GM21786 (cell line): ENCODE data around the gene RRAD.
"Not testable (repeated sequence)": the region's sequence is repeated elsewhere in the genome, so short reads cannot be mapped to it uniquely, and the experiment has no call there.

Experiments used
- ATAC-seq: cut with Tn5 transposase; IDR thresholded peaks from one replicate; pipeline ENCODE4 v1.9.1; 2021; ENCODE audit not compliant: unreplicated experiment

Gene RRAD

DNA sequence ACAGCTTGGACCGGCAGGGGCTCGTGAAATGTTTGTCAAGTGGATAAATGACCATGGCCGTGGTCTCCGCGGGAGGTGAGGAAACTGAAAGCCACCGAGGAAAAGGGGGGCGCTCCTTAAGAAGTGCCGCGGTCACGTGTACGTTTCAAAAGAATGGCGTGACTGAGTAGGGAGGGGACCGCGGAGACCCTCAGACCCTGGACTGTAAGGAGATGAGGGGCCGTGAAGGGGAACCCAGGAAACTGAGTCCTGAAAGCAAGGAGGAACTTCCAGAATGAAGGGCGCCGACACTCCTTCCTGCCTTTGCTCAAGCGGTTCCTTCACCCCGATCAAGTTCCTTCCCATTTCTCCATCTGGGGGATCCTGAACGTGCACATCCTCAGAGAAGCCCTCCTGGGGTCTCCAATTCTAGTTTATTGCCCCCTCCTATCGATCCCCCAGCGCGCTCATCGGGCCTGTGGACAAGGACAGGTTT is 9.5 kb upstream of the RRAD start:
- not testable (repeated sequence) for ATAC-seq

DNA sequence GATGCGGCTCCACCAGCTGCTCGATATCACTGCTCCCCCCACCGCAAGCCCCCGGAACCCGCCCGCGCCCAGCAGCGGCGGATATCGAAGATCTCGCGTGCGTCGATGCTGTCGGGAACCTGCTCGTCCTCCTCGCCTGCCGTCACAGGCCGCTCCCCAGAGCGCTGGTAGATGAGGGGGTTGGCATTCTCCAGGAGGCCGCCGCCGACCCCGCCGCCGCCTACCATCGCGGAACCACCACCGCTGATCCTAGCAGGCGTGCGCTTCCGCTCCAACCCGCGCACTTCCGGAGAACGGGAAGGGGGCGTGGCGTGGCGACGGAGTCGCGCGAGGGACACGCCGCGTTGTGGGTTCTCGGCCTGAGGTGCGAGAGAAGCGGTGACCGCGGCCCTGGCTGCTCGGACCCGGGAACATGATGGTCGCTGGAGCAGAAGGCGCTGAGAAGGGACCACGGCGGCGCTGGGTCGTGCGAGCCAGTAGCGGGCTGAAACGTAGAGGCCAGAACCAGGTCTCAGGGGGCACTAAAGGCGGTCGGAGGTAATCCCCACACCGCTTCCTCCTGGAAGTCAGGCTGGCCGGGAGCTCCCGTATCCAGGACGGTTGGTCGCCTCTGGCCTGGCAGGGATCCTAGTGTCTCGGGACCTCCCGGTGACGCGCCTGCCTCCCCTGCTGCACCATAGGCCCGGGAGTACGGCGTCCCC is 9.0 kb upstream of the RRAD start, which contains the start of gene CIAO2B:
Gene CIAO2B, minus strand, starts transcription at position 265 of the 701 bp plus-strand sequence. Its CDS starts 38 bp downstream, at position 227.
- peak; percentile 77 for ATAC-seq

DNA sequence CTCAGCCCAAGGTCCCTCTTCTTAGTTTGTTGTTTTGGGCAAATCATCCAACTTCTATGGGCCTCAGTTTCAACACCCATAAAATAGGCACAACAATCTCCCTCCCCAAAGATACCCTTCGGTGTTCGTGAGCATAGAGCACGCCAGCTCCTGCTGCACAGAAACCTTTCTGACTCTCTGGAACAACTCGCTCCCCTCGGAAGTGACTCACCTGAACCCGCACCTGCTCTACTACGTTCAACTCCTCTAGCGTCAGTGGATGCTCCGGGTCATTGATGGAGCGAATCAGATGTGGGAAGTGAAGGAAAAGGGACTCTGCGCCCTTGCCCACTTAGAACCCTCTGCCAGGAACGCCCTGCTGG is 8.4 kb upstream of the RRAD start:
- ATAC-seq, result peak; percentile 4

DNA sequence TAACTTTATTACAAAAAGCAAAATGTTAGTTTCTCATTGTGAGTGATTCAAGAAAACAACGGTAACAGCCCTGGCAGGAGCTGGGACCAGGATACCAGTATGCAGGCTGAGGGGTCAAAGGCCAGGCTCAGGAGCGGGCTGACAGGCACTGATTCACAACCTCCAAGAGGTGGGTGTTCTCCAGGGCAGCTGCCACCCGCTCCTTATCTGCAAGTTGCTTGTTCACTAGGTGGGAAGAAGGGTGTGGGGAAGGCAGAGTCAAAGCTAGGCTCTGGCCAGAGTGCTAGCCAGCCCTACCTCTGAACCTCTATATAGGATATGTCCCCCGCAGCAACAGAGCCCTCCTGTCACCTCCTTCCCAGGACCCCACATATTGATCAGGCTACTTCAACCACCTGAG is 6.7 kb upstream of the RRAD start:
- ATAC-seq, result no peak

DNA sequence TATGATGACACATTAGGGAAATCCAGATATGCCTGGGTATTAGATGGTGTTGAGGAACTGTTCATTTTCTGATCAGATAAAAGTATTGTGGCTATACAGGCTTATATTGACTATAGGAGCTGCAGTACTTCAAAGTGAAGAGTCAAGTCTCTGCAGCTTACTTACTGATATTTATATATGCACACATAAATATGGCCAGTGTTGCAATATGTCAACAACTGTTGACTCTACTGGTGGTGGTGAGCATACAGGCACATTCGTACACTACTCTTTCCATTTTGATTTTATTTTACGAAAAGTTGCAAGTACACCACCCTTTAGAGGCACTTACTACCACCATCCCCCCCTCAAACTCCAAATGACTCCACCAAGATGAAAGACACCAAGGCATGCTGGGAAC is 6.3 kb upstream of the RRAD start:
- ATAC-seq, result no peak

DNA sequence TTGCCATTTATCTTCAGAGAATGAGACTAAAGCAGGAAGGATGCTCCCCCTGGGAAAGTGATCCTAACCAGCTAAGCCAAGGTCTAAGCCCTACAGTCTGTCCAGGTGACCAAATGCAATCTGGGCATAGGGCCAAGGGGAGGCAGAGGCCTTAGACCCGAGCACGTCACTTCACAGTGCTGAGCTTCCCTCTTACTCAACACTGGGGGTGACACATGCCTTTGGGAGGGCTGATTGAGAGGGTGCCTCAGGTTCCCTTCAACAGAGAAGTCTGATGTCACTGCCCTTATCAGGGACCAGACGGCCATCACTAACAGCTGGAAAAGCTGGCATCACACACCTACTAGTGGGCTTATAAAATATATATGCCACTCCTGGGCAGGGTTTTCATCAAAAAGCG is 4.9 kb upstream of the RRAD start:
- ATAC-seq, result no peak

DNA sequence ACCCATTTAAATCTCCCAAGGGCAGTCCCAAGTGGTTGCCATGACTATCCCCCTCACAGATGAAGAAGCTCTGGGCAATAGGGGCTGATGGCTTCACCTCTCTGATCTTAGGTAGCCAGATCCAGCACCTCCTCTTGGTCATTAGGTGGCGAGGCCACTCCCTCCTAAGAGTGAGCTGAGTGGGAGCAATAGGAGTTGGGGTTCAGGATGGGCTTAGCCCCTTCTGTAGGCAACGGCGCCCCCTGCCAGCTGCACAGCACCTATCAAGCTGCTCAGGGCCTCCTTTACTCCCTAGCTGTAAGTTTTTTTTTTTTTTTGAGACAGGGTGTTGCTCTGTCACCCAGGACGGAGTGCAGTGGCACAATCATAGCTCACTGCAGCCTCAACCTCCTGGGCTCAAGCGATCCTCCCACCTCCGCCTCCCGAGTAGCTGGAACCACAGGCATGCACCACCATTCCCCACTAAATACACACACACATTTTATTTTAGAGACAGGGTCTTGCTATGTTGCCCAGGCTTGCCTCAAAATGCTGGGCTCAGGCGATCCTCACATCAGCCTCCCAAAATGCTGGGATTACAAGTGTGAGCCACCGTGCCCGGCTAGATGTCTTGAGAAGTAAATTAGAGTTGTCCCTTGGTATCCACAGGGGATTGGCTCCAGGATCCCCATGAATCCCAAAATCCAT is 3.5 kb upstream of the RRAD start:
- no peak for ATAC-seq

DNA sequence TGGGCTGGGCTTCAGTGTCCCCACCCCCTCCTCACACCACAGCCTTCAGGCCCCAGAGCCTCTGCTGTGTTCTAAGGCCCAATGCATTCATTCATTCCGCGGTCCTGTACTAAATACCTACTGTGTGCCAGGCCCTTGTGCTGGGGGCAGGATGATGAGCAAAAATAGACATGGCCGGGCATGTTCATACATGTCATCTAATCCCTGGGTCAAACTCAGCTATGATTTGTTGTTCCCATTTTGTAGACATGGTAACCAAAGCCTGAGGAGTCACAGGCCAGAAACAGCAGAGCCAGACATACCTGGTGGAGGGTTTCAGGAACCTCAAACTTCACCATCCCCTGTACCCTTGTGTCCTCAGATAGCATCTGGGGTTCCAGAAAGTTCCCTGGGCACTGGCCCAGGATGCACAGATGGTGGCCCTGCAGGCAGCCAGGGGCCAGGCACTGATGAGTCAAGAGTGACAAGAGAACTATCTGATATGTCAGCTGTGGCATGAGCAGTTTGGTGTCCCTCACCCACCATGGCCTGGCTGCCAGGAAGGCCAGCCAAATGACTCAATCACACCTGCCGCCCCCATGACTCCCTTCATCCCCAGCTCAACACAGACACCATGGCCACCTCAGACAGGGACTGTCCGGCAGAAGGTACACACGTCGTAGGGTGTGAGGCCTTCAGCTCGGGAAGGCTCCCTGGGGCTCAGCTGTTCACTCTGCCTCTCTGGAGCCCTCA is 2.7 kb upstream of the RRAD start:
- ATAC-seq, result no peak

DNA sequence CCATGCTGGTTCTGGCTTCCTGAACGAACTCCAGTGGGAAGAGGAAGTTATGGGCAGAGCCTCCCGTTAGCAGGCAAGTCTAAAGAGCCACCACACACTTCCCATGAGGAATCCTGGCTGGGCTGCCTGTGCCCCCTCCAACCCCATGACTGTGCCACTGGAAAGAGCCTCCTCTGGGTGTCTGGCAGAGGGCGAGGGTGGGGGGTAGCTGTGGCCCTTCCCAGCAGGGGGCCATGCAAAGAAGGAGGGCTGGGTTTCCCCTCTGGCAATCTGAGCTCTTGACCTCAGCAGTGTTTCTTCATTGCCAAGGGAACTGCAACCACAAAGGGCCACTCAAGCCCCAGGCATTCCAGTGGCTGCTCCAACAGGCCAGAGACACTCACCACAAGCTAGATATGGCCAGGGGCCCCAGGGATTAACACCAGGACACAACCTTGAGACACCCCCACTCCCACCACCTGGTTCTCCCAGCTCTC is 1.7 kb upstream of the RRAD start:
- no peak for ATAC-seq

DNA sequence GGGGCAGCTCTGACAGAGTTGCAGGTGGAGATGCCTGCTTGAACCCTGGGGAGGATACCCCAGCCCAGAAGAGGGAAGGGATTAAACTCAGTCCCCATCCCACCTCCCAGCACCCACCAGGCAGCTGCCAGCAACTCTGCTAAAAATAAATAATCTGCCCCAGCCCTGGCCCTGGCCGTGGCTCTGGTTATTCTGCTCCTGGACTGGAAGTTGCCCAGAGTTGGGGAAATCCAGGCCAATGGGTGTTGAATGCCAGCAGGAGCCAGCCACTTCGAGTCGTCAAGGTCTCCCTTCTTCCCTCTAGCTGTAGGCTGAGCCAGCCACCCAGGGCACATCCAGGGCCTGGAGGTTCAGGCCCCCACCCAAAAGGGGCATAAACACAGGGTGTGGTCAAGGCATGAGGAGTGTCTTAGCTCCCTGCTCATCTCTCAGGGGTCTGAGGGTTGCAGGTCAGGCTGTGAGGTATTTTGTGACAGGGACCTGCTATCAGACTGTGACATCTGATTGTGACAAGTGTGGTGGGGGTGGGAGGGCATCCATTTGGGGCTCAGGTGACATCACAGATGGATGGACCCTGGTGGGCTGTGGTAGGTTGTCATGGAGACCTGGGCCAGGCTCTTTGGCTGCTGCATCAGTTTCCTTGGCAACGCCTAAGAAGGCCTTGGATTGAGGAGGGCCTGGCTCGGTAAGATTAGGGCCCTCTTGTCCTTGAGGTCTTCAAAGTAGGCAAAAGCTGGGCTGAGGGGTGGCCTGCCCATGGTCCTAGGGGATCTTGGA is 1.0 kb upstream of the RRAD start:
- ATAC-seq, result no peak

DNA sequence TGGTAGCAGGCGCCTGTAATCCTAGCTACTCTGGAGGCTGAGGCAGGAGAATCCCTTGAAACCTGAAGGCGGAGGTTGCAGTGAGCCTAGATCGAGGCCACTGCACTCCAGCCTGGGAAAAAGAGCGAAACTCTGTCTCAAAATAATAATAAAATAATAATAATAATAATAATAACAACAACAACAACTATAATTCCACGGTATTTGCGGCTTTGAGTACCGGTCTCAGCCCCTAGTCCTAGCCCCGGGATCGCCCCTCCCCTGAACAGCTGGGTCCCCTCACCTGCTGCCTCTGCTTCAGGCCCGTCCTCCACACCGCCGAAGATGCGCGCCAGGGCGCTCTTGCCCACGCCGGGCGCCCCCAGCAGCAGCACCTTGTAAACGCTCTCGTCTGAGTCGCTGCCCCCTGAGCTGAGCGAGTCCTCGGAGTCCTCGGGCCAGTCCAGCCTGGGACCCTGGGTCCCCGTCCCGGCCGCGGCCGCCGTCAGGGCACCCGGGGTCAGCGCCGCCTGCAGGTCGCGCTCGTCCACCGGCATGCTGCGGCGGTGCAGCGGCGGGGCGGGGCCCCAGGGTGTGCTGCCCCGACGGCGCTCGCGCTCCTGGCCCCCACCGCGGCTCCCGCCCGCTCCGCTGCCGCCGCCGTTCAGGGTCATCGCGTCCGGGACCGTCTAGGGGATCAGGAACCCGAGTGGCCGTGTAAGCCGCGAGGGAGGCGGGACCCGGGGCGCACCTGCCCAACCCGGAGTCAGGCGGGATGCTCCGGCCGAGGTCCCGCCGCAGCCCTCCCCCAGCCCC is 611 bp downstream of the RRAD start:
- ATAC-seq, result no peak

DNA sequence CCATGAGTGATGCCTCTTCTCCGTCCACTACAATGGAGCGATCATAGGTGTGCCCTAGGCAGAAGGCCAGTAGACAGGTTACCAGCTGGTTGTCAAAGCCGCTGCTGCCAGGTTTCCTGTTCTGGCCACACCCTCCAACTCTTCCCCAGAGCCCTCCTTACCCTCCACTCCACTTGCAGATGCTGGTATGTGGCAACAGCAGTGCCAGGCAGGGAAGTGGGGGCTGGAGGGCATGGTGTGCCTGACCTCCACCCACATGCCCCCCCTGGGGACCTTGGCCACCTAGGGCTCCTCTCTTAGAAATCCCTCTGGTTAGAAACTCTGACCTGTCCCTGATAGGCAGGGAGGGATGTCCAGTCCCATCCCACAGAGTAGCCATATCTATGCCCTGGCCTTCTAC is 1.5 kb downstream of the RRAD start:
- no peak for ATAC-seq

DNA sequence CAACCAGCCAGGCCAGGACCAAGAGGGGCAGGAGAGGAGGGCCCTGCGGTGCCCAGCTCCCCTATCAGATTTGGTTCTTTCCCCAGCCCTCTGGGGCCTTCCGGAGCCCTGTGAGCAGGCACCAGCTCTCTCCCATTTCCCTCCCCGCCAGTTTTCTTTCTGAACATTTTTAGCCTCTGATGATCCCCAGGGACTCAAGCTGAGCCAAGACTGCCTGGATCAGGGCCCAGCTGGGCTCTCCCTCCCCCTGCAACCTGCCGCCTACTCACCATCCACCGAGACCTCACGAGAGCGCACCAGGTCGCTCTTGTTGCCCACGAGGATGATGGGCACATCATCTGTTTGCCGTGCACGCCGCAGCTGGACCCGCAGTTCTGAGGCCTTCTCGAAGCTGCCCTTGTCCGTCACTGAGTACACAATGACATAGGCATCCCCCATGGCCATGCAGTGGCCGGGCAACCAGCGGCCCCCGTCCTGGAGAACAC is 2.0 kb downstream of the RRAD start:
- ATAC-seq, result no peak

DNA sequence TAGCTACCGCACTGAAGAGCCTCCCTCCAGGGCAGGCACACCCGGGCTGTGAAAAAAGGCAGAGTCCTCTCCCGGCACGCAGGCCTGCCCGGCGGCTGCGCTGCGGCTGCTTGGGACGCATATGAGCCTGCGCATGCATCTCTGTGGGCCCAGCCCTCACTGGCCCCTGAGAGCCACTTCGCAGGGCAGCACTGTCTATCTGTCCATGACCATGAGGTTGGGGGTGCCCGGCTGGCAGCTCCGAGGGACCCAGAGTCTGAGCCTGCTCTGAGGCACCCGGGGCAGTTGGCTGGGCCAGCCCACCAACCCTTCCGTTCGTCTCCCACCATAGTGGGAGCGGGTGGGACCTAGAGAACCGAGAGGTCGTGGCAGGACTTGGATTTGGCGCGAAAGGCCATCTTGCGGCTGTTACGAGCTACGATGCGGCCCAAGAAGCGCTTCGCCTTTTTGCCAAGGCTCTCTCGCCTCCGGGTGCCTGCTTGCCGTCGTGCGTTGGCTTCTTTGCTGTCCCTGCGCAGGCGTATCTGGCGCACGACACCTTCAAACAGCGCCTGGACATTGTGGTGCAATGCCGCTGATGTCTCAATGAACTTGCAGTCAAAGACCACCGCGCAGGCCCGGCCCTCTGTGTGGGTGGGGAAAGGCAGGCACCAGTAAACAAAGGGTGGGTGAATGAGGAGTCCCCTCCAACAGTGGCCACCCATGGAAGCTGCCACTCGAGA is 3.4 kb downstream of the RRAD start:
- no peak for ATAC-seq

DNA sequence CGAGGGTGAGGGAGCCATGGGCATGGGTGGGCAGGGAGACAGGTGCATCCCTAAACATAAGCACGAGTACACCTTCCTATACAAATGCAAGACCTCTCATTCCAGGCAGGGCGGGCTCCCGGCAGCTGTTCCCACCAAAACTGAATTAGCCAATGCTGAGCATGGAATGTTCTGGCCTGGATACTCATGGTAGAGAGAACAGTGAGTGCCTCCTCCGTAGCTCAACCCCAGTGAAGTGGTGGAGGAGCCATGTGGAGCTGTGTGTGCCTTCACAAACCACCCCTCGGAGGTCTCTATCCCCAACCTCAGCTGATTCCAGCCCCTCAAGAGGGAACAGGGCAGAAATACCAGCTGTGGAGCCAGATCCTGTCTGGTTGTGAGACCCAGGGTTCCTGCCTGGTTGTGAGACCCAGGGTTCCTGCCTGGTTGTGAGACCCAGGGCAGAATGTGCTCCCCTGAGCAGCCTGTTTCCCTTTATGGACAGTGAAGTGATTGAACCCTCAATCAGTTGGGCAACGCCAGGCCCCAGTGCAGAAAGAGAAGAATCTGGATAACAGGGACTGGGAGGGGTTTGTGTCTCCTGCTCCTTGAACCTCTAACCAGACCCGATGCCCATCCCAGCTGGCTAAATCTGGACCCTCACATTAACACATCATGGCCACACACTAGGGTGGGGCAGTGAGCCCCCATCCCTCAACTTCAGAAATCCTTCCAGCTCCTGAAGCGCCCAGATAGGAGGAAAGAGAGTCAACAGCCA is 4.2 kb downstream of the RRAD start:
- ATAC-seq, result no peak

DNA sequence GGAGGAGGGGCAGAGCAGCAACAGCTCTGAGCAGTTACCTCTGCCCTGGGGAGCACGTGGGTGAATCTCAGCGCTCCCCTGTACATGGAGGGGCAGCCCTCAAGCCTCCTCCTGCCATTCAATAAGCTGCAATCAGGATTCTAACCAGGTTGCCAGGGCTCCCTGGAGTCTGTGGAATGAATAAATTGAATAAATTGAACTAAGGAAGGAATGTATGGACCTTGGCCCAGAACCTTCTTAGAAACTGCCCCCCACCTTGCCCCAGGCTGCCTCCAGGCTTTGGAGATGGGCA is 5.1 kb downstream of the RRAD start:
- no peak for ATAC-seq

DNA sequence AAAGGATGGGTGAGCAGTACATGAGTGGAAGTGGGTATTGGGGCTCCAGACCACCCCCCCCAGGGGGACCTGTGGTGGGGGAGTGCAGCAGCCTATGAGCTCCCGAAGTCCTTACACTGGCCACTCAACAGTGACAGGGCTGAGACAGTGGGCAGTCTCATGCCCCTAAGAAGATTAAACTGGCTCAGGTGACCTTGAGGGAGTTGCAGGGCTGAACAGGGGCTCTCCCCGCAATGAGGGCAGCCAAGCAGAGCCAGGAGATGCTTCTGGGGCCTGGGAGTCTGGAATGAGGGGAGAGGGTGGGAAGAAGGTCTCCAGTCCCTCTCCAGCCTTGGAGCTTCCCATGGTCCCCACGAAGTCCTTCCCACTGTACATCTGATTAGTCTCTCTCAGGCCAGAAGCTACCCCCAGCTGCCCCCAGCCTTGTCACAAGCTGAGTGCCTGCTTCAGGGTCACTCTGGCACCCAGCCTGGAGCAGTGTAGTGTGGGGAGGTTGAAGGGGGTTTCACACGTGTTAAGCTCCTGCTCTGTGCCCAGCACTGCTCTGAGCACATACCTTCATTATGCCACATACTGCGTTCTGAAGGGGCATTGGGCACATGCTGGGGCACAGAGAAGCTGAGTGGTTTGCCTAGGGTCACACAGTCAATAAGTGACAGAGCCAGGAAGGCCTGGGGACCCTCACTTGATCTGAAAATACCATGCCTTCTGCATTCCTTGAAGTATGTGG is 5.6 kb downstream of the RRAD start:
- ATAC-seq, result no peak

DNA sequence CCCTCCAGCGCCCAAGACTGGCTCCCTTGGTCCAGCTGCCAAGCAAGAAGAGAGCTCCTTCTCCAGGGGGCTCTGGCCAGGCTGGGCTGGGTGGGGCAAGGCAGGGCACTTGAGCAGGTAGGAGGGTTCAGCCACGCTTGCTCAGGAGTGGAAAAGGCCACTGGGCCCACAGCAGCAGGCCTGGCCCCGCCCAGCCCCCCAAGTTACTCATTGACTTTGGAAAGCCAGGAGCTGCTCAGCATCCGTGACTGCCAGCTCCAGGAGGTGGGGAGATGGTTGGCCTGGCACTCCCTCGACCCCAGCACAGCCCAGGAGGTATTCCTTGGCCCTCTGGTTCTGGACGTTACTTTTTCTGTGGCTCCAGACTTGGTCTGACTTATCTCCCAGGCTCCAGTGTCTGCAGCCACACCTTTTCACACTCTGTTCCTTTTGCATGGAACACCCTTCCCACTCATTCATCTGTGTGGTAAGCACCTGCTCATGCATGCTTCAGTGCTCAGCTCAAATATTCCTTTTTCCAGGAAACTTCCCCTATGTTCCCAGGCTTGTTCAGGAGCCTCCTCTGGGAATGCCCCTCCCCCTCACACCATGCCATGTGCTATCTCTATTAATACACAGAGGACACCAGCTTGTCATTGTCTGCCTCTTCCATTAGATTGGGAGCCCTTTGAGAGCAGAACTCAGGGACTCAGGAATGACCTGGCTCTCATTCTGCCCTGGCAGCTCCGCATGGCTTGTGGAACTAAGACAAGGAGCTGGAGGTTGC is 6.3 kb downstream of the RRAD start, which contains the start of gene CDH16:
Gene CDH16, minus strand, starts transcription at position 83 of the 766 bp plus-strand sequence. CDS start 820 bp downstream, outside the sequence.
- ATAC-seq, result no peak
